HG02678 (cell line): ENCODE data around the gene PGA5.

Experiments used
- ATAC-seq: cut with Tn5 transposase; IDR thresholded peaks from one replicate; pipeline ENCODE4 v1.9.1; 2021; ENCODE audit warnings: mild to moderate bottlenecking, moderate library complexity; ENCODE audit not compliant: unreplicated experiment

The PGA5 gene

DNA sequence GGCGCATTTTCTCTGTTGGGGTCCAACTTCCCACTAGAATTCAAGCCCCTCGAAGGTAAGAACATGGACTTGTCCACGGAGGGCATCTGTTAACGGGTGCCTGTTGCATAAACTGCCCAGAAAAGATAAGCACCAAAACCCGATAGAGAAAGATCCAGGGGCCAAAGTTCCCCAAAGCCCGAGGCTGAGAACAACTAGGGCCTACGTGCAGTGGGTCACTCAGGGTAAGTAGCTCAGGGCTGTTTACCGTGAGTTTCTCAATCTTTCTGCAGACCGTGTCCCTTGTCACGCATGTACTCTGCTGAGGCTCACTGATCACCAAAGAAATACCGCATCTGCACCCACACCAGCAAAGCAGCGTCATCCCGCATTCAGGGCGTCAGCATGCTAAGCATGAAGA, 24.4 kb downstream of the PGA5 start:
- no peak for ATAC-seq

GRCh38 chr11:61266602-61267001, 25.6 kb downstream of the PGA5 start:
- ATAC-seq: no peak

DNA sequence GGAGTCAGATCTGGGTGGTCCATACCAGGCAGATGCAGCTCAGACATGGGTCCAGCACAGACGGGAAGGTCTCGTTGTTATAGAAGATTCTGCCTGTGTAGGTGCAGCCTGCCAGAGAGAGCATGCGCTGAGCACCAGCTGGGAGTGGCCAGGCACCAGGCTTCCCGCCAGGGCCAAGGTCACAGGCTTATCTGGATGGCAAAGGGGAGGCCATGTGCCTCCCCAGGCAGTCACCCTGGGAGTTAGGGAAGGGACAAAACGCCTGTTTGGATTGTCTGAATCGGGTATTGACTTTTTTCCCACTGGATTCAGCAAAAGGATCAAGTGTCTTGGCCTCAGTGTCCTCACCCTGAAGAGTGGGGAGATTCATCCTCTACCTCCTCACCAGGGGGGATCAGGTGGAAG, 26.5 kb downstream of the PGA5 start:
- no peak for ATAC-seq

DNA sequence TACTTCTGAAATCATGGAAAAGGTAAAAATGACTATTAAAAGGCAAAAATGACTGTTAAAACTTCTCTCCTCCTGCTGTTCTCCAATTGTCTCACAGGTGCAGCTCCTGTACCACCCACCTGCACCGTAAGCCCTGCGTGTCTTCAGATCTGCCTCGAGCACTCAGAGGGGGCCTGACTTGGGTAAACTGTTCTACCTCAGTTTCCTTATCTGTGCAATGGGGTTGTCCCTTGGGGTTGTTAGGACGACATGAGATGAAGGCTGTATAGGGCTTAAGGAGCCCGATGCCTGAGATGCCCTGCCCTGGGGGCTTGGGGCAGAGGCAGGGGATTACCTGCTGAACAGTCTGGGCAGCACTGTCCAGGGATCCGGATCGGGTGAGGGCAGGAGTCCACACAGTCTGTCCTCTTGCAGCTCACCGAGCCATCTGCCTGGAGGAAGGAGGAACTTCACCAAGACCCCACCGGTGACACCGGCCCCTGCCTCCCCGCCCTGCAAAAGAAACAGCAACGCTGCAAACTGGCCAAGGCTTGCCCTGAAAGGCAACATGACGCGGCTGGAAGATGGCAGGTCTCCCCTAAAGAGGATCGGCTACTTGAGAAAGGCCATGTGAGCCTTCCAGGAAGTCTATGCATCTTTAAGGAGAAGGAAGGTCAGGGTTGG, 27.7 kb downstream of the PGA5 start:
- no peak for ATAC-seq

DNA sequence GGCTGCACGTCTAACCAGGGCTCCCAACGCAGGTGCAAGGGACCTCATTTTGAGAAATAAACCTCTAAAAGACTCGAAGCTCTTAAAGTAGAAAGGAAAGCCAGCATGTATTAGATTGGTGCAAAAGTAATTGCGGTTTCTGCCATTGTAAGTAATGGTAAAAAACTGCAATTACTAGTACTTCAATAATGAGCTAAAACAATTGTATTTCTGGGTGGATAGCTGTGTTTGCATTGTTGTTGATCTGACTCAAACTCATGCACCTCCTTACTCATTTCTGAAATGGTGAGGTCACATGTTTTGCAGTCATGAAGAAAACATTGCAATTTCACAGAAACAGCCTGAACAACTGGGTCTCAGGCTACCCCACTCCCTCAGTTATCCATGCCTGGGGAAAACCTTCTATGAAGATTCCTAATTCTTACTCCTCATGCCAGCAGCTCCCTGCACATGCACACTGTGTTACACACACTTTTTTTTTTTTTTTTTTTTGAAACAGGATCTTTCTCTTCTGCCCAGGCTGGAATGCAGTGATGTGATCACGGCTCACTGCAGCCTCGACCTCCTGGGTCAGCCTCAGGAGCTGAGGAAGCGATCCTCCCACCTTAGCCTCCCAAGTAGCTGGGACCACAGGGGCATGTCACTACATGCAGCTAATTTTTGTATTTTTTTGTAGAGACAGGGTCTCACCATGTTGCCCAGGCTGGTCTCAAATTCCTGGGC, 29.5 kb downstream of the PGA5 start:
- ATAC-seq: no peak

DNA sequence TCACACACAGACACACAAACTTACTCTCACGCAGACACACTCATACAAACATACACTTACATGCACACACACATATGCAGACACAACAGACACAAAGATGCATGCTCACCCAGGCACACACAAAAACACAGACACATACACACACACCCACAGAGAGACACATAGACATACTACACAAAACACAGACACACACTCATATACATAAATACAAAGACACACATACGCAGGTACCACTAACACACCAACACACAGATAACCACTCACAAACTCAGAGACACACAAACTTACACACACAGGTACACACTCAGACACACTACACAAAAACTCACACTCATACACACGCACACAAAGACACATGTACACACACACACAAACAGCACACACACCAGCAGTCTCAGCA, 31.8 kb downstream of the PGA5 start:
- no peak for ATAC-seq

DNA sequence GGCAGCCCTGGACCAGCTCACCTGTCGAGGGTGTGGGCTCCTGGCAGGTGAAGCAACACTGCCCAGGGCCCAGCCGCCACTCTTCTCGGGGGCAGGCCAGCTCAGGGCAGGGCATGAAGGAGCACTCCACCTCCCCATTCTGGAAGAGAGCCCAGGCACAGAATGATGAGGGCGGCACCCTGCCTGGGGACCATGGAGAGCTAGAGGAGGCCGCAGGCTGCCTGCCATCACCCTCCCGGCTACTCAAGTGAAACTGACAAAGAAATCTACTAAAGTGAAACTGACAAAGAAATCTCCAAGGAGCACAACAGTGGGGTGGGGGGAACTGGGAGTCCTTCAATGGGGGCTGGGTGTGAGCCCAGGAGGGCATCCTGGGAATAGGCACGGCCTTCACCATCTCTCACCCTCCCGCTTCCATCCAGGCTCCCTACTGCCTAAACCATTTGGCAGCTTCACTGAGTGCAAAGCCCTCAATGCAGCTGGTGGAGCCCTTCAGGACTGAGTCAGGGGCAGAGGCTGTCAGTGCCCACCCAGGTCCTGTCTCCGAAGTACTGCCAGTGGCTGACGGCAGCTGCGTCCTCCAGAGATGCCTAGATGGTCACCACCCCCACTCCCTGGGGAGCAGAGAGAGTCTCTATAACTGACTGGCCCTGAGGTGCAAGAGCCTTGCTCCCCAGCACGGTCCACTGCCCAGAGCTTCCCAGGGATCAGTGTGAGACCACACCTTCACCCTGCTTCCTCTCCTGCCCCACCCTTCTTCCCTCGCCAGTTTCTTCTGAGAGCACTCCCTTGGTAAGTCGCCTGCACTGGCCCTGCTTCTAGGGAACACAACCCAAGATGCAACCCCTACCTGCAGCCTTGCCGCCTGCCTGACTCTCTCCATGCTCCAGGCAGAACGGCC, 32.5 kb downstream of the PGA5 start:
- no peak for ATAC-seq

DNA sequence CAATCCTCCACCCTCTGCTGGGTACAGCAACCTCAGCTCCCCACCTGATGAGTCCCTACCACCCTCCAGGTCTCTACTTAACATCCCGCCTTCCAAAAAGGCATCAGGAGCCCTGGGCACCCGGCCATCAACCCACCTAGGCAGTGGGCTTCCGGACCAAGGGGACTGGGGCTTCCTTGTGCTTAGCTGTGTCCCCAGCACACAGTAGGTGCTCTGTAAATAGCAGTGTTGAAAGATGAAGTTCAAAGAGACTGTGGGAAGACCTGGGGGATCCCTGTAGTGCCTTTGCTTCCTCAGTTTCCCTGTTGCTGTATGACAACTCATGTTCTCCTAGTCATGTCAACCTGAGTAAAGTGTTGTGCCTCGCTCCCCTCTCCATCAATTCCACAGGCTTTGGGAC, 33.1 kb downstream of the PGA5 start:
- no peak for ATAC-seq

GRCh38 chr11:61275191-61275590, 34.2 kb downstream of the PGA5 start:
- no peak for ATAC-seq

GRCh38 chr11:61277186-61278000, 36.4 kb downstream of the PGA5 start:
- no peak for ATAC-seq

DNA sequence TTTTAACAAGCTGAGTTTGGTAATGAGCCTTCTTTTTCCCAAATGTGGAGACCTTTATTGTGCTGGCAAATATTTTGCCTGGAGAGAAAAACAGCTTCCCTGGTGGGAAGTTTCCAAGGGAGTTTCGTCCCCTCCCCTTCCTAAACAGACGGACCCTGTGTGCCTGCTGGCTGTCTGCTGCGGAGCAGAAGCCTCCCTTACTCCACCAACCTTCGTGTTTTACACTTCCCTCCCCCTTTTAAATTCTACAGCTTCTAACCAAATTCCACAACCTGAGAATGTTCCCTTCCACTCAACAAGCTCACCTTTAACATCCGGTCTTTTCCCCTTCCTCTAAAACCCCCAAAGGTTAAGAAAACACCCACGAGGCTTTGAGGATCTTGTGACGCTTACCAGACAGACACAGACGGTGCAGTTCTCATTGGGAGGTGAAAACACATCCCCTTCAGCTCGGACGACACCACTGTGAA, 37.1 kb downstream of the PGA5 start:
- no peak for ATAC-seq

GRCh38 chr11:61279934-61280659, 39.1 kb downstream of the PGA5 start:
- ATAC-seq: no peak

DNA sequence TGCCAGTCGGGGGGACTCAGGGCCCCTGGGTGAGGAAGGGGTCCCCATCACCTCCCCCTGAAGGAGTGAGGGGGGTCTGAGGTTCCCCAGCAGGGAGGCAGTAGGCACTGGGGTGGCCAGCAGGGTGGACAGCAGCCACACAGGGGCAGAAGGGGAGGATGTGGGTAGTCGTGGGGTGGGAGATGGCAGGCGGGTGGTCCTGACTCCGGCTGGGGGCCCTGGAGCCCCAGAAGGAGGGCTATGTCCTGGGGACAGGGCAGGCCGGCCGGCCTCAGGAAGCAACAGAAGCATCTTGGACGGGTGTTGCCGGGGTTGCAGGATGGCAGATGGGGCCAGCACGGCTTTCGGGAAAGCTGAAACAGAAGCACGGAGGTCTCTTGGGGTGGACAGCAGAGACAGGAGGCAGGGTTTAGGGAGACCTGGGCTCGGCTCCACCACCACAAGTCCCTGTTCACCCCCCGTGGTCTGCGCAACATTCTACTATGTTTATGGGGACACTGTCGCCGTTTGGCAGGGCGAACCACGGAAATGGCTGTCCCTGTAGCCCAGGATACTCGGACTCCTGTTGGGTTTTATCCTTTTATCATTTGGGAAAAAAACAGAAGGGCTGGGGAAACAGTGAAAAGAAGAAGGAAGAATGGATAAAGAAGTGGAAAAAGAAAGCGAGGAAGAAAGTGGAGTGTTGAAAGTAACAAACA, 40.1 kb downstream of the PGA5 start:
- ATAC-seq: no peak

DNA sequence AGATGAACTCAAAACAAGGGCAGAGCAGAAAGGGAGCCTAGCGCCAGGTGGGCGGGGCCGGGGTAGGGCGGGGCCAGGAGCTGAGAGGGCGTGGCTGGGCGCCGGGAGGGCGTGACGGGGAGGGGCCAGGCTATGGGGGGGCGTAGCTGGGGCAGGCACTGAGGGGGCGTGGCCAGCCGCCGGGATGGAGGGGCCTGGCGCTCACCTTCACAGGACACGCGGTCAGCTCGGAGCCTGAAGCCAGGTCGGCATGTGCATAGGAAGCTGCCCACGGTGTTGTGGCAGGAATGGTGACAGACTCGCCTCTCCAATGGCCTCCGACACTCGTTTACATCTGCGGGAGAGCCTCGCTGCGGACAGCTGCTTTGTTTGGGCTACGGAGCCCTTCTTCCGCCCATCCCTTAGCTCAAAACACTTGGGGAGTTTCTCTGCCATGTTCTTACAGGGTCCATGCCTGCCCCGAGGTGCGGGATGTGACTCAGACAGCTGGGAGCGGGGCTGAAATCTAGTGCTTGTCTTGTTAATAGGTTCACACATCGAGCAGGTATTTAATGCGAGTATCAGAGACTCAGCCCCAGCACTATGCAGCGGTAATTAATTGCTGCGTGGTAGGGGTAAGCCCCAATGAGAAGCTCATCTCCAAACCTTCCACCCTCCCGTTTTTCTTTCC, 40.7 kb downstream of the PGA5 start:
- ATAC-seq: no peak

- no peak for ATAC-seq
Observed at GRCh38 chr11:61283613-61284012, 42.6 kb downstream of the PGA5 start.

GRCh38 chr11:61287338-61287977, 46.5 kb downstream of the PGA5 start:
- no peak for ATAC-seq

DNA sequence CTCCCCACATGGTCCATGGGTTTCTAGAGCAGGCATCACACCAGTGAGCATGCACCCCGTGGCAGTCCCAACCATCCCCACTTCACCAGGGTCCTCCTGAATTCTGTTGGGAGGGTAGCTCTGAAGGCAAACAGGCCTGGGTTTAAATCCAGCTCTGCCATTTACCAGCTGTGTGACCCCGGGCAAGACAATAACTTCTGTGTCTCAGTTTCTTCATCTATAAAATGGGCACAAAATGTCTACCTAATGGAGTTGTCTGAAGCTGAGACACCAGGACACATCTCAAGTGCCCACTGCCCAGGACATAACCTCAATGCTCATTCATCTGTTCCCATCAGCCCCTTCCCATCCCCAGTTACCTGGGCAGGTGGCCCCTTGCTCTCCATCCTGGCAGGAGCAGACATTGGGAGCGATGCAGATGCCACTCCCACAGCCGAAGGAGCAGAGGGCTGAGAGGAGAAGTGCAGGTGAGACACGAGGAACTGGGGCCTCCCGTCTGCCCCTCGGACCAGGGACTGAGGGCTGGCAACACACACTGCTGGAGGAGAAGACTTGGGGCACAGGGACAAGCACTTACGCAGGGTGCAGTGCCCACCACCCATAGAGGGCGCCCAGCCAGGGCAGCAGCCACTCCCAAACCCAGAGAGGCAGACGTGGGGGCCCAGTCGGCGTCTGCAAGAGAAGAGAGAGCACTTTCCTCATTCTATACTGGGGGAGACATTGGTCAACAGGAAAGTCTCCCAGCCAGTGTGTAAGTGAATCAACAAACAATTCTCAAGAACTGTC, 50.1 kb downstream of the PGA5 start:
- no peak for ATAC-seq

- no peak for ATAC-seq
Observed at GRCh38 chr11:61292356-61292755, 51.4 kb downstream of the PGA5 start.
